D721Med (cell line): ENCODE data around the gene SCLY.

Experiments
- DNase-seq: peaks from one replicate; pipeline ENCODE4 v3.0.0; 2011; ENCODE audit warnings: low spot score; ENCODE audit not compliant: insufficient read length
- FAIRE-seq: peaks from 2 replicates; lab custom pipeline; 2011; peaks lifted over from hg19 to GRCh38; lab: Jason Lieb, UNC
- CTCF ChIP-seq: IDR thresholded peaks from 2 replicates; pipeline ENCODE4 v1.5.1; 2012; ENCODE audit warnings: mild to moderate bottlenecking, control low read depth; ENCODE audit not compliant: insufficient read depth; ENCODE audit errors: missing control alignments

The SCLY gene

GRCh38 chr2:238129166-238130010 lies 68.6 kb downstream of the SCLY start:
- no peak for DNase-seq
- TF ChIP-seq CTCF, result no peak
- no peak for FAIRE-seq

GRCh38 chr2:238130111-238130695 lies 69.4 kb downstream of the SCLY start:
- no peak for TF ChIP-seq CTCF
- no peak for DNase-seq
- no peak for FAIRE-seq

GRCh38 chr2:238130696-238131628 lies 70.2 kb downstream of the SCLY start:
- FAIRE-seq (no peak), DNase-seq (no peak)

GRCh38 chr2:238131761-238132462 lies 71.1 kb downstream of the SCLY start:
- DNase-seq (no peak), FAIRE-seq (no peak)
- no peak for TF ChIP-seq CTCF

More at GRCh38 chr2:238130696-238131628, 70.2 kb downstream of the SCLY start:
- TF ChIP-seq CTCF, result no peak

GRCh38 chr2:238132463-238133450 lies 72.0 kb downstream of the SCLY start:
- TF ChIP-seq CTCF, result no peak
- FAIRE-seq (no peak), DNase-seq (no peak)
